T-helper 22 cell (primary cell): ENCODE results near the gene ALDH1L2.

ENCODE experiments used
- DNase-seq: peaks from one replicate; pipeline ENCODE4 v3.0.0-alpha.2; 2020; ENCODE audit warnings: low read depth

The ALDH1L2 gene

DNA sequence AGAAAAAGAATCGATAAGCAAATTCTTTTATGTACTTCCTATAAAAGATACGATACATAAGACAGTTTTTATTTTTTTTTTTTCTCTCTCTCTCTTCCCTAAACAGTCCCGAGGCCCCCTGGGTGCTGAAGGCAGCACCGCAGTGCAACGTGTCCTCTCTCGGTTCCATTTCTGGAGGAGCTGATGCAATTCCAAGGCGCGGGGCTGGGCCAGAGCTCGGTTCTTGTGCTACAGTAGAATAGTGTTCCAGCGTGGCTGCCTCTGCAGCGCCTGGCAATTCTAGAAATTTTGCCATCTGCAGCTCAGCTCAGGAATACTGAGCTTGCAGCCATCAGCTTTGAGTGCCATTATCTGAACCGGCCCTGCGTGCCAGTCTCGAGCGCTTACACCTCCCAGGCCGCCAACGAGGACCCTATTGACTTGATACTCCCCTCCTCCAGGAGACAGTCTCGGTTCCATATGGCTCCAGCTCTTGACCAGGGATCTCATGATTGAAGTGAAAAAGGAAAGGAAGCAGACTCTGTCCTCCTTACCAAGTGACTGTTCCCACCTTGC, 630 bp downstream of the ALDH1L2 start:
- no peak for DNase-seq

DNA sequence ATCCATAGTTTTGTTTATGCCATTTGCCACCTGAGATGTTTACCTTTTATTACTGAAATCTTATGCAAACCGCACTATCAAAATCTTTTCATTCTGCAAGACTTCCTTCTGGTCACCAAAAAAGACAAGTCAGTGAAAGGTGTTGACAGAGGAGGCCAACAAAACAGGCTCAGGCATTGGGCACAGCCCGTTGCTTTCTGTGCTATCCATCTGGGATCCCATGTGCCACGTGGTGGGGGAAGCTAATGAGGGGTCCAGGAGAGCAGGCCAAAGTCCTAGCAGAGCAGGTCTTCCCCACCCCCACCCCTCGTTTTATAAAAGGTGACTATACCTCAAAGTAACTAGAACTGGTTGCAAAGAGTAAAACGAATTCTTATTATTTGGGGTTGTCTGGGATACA, 1.2 kb downstream of the ALDH1L2 start:
- DNase-seq, result no peak

DNA sequence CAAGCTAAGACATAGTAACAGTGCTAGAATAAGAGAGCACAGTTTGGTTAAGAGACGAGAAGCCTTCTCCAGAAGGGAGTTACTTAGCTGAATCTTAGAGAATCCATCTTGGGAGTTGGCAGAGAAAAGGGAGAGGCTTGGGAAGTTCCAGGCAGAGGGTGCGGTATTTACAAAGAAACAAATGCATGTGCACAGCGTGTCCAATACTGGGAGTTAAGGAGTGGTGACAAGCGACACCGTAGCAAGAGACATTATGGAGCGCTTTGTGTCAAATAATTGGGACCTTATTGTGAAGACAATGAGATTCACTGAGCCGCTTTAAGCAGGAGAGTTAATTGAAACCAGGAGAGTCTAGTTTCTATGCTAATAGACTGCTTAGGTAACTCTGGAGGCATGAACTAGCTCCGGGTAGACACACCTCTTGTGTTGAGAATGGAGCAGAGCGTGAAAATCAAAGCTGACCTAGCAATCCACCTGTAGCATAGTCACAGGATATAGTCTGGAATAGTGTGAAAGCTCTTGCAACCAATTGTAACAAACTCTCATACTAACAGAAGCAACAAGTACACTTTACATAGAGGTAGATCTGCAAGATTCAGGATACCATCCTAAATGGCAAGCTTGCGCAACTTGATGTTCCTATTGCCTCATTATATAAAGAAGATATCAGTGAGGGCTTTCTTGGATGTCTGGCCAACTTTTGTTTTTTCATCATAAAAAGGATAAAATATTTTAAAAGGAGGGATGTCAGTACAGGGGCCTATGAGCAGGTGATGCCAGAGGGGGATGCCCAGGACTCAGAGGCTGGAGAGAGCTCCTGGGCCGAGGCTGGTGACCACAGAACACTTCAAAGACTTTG, 5.3 kb downstream of the ALDH1L2 start:
- DNase-seq, result no peak

DNA sequence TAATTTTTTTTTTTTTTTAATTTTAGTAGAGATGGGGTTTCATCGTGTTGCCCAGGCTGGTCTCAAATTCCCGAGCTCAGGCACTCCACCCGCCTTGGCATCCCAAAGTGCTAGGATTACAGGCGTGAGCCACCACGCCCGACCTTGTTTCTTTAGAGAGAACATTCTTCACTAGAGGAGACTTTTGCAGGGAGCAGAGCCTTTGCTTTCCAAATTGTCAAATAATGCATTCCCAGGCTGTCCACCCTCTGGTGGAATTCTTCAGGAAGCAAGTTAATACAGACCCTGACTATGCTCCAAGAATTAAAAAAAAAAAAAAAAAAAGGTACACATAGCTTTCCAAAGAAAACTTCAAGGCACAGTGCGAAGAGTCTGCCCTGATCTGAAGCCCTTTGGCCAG, 6.8 kb downstream of the ALDH1L2 start:
- no peak for DNase-seq

DNA sequence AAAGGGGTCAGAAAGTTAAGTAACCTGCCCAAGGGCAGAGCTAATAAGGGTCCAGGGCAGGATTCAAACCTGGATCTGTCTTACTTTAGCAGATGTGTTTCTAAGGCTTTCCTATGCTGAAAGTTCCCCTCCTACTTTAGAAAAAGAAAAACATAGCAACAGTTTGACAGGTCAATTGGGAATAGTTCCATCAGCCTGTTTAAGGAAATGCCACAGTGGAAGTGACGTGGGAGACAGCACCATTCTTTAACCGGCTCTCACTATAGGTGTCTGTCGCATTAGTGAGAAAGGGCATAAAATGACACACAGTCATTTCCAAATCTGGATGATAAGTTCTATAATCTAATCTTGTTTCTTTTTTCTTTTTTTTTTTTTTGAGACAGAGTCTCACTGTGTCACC, 7.3 kb downstream of the ALDH1L2 start:
- no peak for DNase-seq

DNA sequence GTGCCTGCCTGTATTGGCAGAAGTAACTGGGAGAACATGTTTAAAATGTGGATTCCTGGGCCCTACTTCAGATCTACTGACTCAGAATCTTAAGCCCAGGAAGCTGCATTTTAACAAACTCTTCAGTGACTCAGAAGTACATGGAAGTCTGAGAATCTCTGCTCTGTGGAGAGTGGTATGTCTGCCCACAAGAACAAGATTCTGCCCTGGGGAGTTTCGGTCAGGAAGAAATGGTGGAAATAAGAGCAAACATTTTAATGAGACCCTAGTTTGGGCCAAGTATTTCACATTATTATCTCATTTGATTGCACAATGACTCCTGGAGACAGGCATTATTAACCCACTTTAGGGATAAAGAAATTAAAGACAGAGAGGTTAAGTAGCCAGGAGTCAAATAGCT, 8.2 kb downstream of the ALDH1L2 start:
- no peak for DNase-seq

DNA sequence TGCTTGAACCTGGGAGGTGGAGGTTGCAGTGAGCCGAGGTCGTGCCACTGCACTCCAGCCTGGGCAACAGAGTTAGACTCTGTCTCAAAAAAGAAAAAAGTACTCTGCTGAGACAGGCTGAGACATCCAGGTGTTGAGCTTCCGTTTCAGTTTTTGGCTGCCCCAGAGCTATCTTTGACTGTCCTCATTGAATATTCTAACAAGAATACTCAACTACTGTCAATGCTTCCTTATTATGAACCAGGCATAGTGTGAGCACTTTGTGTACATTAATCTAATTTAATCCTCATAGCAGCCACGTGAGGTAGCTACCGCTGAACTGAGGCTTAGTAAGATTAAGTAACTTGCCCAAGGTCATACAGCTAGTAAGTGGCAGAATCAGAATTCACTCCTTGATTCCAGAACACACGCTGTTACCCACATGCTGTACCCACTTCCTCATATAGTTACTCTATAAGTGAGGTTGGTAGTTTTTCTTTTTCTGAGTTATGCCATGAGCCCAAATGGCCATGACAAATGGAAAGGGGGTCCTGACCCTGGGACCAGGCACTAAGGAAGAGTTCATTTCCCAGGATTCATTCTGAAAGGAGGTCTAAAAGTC, 11.3 kb downstream of the ALDH1L2 start:
- no peak for DNase-seq

DNA sequence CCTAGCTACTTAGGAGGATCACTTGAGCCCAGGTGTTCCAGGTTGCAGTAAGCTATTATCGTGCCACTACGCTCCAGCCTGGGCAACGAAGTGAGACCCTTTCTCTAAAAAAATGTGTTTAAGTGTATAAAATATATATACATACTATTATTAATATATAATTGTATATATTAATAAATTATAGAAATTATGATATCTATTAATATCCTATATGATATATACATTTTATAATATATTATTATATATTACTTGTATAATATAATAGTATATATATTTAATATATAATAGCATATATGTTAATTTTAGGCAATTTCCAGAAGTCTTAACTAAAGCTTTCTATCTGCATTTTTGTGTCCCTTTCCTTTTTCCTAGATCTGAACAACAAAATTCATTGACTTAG, 12.3 kb downstream of the ALDH1L2 start:
- no peak for DNase-seq

DNA sequence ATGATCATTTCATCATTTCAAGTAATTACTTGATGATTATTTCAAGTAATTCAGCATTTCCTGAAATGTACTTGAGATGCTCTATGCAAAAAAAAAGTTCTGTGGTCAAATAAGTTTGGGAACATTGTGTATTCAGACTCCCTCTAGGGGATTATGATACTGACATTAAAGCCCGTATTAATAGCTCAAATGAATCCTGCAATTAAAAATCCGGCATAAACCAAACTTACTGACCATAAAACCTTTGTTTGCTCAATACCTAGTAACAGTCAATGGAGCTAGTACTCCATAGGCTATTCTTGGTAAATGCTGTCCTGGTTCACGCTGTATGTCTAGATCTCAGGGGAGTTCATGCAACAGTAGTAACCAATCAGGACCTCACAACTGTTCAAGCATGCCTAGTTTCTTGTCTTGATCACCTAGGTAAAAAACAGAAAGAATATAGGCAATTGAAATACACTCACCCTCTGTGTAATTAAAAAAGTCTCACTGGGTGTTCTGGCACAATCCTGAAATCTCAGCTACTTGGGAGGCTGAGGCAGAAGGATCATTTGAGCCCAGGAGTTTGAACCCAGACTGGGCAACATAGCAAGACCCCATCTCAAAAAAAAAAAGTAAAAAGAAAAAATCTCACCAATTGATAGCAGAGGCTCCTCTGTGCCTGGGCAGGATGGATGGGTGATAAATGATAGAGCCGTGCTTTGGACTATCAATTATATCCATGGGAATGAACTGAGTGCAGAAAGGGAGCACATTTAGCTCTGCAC, 14.1 kb downstream of the ALDH1L2 start:
- DNase-seq, result no peak

DNA sequence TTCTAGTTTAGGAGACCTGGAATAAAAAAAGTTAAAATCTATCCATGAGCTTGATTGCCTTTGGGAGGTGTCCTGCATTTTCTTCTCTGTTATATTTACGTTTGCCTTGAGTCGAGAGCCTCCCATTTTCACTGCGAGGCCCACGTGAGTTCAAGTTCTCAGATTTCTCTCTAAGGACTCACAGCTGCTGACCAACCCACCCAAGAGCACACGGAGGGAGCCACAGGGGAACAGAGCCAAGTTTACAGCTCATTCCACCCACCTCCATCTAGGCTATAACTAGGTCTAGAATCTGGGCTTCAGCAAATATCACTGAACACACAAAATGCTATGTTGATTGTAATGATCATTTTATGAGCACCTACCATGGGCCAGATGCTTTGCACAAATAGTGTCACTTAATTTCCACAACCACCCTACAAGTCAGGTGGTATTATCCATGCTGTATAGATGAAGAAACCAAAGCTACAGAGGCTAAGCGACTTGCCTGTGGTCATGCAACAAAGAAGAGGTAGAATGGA, 16.7 kb downstream of the ALDH1L2 start:
- no peak for DNase-seq

DNA sequence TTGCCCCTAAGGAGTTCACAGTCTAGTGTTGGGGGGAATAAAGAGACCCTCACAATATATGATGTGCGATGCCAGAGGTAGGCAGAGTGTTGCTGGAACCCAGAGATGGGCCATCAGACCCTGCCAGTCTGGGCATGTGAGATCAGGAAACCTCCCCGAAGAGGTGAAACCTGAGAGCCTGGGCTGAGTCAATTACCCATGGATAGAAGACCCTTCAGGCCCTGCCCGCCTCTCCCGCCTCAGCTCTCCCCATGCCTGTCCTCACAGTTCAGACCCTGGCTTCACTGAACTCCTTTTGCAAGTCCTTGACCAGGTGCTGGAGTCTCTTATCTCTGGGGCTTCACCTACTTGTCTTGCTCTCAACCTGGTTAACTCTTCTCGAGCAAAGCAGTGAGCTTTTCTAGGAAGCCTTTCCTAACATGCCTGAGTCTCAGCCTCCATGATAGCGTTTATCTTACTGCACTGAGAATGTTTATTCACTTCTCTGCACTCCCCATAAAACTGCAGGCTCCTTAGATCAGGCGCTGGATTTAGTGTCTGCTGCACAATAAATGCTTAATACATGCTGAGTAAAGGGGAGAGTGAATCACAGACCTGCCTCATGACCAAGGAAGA, 19.6 kb downstream of the ALDH1L2 start:
- no peak for DNase-seq

DNA sequence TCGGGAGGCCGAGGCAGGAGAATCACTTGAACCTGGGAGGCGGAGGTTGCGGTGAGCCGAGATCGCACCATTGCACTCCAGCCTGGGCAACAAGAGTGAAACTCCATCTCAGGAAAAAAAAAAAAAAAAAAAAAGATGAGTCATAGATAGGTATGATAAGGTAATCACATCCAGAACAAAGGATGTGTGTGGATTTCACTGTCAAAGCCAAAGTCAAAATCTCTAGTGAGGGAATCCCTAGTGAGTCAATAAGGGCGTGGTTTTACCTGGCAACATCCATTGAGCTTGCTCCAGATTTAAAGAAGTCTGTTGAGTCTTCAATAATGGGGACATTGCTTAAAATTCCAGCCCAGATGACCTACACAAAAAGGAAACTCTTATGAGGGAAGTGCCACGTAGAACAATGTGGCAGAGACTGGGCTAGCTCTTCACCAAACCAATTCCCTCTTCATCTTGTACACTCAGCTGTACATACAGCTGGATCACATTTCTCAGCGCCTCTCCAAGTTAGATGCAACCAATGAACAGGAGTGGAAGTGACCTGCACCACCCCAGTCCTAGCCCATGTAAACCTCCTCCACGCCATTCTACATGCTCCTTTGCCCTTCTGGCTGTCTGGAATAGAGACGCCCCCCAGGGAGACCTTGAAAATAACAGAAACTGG, 23.4 kb downstream of the ALDH1L2 start:
- DNase-seq, result no peak

DNA sequence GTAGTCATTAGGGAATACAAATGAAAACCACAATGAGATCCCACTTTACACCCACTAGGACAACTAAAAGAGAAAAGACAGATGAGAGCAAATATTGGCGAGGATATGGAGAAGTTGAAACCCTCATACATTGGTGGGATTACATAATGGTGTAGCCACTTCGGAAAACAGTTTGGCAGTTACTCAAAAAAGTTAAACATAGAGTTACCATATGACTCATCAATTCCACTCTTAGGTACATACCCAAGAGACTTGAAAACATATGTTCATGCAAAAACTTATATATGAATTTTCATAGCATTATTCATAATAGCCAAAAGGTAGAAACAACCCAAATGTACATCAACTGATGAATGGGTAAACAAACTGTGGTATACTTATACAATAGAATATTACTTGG, 27.1 kb downstream of the ALDH1L2 start:
- DNase-seq, result no peak

DNA sequence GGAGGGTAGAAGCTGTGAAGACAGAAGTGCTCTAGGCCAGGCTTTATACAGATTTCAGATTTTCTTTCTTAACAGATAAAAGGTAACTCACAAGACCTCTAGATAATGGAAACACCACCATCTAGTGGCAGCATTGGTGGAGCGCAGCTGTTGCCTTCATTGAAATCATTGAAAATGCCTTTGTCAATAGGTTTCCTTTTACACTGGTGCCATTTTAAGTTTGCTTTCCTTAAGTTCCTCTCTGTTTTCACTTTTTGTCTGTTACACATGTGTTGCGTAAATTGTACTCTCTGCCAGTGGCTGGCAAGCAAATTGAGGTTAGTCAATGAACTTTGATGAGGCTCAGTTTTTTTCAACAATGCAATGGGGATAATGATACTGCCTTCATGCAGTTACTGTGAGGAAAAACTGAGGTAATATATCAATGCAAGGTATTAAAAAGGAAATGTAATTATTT, 31.1 kb downstream of the ALDH1L2 start:
- peak; percentile 29 for DNase-seq

DNA sequence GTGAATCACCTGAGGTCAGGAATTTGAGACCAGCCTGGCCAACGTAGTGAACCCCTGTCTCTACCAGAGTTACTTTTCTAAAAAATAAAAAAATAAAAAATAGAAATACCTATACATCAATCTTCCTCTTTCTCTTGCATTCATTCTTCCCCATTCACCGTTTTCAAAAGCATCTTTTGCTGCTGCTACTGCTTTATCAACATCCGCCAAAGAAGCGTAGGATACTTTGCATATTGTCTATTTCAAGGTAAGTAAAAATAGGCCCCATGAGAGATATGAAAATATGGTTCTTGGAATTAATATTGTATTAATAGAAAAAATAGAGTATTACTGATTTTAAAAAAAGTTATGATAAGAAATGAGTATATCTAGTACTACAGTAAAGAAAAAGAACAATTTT, 32.3 kb downstream of the ALDH1L2 start:
- no peak for DNase-seq

DNA sequence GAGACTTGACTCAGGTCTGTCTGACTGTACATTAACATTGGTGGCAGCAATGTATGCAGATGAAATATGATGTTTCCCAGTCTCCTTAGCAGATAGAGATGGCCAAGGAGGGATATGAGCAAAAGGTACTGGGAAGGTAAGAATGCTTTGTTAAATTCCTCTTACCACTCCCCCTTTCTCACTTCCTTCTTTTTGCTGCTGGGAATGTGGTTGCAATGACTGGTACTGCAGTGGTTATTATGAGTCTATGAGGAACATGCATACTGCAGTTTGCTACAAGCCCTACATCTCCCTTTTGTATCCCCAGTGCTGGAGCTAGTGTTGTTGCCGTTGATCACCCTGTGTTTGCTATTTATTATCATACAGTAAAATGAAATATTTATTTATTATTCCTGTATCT, 35.9 kb downstream of the ALDH1L2 start:
- DNase-seq, result no peak

DNA sequence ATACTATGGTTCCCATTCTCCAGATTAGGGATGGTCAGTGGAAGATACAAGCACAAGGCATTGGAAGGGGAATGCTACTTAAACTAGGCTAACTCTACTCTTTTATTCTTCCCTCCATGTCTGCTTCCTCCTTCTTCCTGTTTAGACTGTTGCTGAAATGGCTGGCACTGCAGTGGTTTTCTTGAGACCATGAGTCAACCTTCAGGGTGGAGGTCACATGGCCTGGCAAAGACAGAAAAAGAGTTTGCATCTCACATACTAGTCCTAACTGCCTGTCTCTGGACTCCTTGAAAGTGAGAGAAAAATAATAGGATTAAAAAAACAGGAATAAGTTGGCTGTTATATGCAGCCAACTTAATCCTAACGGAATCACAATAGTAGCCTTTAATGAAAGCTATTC, 37.0 kb downstream of the ALDH1L2 start:
- no peak for DNase-seq

DNA sequence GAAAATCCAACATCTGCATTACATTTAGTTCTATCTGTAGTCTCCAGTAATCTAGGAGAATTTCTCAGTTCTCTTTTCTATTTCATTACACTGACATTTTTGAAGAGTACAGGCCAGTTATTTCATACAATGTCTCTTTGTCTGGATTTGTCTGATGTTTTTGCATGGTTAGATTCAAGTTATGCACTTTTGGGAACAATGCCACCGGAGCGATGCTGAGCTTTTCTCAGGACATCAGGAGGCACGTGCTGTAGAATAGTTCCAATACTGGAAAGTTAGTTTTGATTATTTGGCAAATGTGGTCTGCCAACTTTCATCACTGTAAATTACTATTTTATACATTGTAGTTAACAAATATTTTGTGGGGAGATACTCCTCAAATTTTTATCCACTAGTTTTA, 43.1 kb downstream of the ALDH1L2 start:
- no peak for DNase-seq

DNA sequence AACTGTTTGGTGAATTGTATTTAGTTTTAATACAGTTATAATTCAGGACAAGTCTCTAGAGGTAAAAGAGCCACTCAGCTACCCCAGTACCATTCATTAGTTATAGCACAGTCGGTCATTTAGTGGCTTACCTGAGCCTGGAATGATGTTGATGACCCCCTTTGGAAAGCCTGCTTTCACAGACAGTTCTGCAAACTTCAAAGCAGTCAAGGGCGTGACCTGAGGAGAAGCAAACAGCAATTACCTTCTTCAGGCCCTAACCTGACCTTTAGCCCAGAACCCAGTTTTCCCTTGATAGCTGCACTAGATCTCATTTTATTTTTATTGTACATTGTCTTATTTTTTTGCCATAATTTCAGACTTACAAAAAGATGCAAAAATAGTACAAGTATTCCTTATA, 43.8 kb downstream of the ALDH1L2 start:
- DNase-seq, result no peak

DNA sequence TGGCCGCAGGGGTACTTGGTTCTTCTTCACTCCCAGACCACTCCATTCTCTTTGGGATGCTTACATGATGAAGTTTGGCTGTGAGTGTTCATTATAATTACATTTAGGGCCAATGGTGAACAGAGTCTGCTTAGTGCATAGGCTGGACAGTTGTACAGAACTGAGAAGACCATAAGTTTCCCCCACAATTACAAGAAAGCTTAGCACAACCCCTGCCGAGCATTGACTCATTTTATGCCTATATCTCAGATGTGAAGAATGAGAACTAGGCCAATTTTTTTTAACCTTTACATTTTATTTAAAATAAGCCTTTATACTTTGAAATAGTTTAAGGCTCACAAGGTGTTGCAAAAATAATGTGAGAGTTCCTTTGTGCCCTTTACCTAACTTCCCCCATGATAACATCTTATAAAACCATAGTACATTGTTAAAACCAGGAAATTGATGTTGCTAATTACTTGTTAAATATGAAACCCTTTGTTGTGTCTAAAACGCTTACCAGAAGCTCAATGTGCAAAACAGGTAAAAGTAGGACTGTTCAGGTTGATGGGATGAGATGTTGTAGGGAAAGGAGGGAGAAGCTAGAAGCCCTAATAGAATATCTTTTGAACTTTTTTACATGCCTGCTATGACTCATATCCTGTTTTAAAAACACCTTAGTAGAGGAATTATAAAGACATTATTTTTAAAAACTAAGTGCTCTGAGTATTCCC, 47.2 kb downstream of the ALDH1L2 start:
- DNase-seq, result no peak

DNA sequence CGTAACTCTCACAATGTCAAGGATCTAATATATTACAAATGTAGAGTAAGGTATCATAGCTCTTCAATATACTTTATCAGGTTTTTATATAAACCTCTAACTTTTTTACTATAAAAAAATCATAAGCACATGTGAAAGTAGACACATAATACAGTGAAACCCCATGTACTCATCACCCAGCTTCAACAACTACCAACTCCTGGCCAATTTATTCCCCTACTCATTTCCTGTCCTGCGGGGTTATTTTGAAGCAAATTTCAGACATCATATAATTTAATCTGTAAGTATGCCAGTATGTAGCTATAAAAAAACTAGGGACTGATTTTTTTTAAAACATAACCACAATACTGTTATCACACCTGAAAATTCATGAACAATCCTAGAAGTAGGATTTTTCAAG, 50.4 kb downstream of the ALDH1L2 start:
- no peak for DNase-seq
